GM18505 (cell line): ENCODE results near the gene CCR5AS.
"Not testable (repeated sequence)": the region's sequence is repeated elsewhere in the genome, so short reads cannot be mapped to it uniquely, and the experiment has no call there.

Experiments
- ATAC-seq: cut with Tn5 transposase; IDR thresholded peaks from one replicate; pipeline ENCODE4 v1.9.1; 2021; ENCODE audit not compliant: unreplicated experiment
- POLR2A ChIP-seq: IDR thresholded peaks from 4 replicates; pipeline ENCODE4 v1.6.1; 2011; ENCODE audit warnings: borderline replicate concordance; ENCODE audit not compliant: insufficient read depth, insufficient read length; ENCODE audit errors: extremely low read depth

Gene CCR5AS

GRCh38 chr3:46335541-46335940 lies 71.3 kb downstream of the CCR5AS start:
- no peak for TF ChIP-seq POLR2A
- ATAC-seq = no peak

- TF ChIP-seq POLR2A = no peak
- ATAC-seq = no peak
Observed at GRCh38 chr3:46334741-46335478, 72.0 kb downstream of the CCR5AS start.

DNA sequence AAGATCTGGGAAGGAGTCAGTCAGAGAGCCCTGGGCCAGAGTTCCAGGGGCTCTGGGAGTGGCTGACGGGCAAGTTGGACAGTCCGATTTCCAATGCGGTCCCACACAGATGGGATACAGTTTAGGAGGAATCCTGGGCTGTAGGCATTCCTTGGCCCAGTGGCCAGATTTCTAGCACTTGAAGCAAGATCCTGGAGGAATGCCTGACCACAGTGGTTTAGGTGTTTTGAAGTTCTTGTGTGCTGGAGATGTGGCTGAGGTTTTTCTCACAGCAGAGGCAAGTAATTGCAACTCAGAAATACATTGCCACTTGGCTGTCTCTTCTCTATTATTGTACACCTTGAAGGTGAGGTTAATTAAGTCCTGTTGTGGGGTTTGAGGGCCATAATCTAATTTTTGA lies 76.2 kb downstream of the CCR5AS start:
- ATAC-seq = not testable (repeated sequence)

DNA sequence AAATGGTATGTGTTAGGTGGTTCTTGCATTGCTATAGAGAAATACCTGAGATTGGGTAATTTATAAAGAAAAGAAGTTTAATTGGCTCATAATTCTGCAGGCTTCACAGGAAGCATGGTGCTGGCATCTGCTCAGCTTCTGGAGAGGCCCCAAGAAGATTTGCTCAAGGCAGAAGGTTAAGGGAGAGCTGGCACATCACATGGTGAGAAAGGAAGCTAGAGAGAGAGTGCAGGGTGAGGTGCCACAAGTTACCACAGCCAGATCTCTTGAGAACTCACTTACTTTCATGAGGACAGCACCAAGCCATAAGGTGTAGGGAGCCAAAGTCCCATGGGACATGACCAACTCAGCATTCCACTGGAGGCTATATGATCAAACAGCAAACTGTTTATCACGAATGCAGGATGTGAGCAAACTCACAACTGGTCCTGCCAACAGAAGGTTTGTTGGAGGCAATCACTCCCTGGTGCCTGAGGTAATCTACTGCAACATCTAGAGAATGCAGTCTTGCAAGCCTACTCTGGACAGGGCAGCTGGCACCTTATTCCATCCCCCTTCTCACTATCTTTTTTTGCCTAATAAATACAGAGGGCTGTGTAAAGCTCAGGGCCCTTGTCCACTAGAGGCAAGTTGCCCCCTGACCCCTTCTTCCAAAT lies 81.1 kb downstream of the CCR5AS start:
- ATAC-seq = no peak
- no peak for TF ChIP-seq POLR2A

- no peak for TF ChIP-seq POLR2A
- no peak for ATAC-seq
Observed at GRCh38 chr3:46324036-46324435, 82.8 kb downstream of the CCR5AS start.

GRCh38 chr3:46321461-46322104 lies 85.3 kb downstream of the CCR5AS start:
- ATAC-seq = no peak
- TF ChIP-seq POLR2A = no peak

GRCh38 chr3:46318207-46318927 lies 88.5 kb downstream of the CCR5AS start:
- no peak for TF ChIP-seq POLR2A
- ATAC-seq = no peak

DNA sequence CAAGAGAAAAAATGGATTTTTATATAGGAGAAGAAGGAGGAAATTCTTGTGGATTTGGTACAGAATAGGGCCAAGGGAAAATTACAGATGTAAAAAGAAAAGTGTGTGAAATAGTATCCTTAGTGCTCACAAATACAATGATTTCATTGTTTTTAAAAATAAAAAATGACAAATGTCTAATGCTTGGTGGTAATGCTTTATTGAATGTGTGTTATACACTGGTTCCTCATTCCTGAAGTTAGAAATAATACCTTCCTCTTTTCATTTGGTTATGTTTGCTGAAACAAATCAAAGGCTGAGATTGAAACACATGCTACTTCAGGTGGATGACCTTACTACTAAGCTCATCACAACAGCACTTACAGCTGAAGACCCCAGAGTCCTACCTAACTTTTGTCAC lies 90.7 kb downstream of the CCR5AS start:
- TF ChIP-seq POLR2A = no peak
- ATAC-seq = no peak

DNA sequence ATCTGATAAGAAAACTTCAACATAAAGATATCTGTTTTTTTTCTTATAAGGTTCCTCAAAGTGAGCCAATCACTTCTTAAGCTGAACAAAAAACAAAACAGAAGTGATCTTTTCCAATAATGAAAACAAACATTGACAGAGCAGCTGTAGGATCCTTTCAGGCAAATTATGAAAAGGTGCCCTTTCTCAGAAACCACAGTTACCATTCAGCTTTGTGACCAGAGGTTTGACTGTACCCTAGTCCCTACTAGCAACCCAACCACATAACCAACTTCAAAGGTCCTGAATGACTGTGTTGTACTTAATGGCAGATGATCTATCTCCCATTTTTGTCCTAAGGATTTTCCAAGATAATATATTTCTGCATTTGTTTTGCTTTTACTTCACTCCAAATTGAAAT lies 92.3 kb downstream of the CCR5AS start:
- TF ChIP-seq POLR2A = no peak
- ATAC-seq = no peak
